Fibroblast of the conjunctiva (primary cell): ENCODE measurements around the gene SYPL1.
"Not testable (repeated sequence)": the region's sequence is repeated elsewhere in the genome, so short reads cannot be mapped to it uniquely, and the experiment has no call there.

Source experiments
- DNase-seq: peaks from one replicate; pipeline ENCODE4 v3.0.0-alpha.2; 2010; ENCODE audit warnings: low read depth

Gene SYPL1

DNA sequence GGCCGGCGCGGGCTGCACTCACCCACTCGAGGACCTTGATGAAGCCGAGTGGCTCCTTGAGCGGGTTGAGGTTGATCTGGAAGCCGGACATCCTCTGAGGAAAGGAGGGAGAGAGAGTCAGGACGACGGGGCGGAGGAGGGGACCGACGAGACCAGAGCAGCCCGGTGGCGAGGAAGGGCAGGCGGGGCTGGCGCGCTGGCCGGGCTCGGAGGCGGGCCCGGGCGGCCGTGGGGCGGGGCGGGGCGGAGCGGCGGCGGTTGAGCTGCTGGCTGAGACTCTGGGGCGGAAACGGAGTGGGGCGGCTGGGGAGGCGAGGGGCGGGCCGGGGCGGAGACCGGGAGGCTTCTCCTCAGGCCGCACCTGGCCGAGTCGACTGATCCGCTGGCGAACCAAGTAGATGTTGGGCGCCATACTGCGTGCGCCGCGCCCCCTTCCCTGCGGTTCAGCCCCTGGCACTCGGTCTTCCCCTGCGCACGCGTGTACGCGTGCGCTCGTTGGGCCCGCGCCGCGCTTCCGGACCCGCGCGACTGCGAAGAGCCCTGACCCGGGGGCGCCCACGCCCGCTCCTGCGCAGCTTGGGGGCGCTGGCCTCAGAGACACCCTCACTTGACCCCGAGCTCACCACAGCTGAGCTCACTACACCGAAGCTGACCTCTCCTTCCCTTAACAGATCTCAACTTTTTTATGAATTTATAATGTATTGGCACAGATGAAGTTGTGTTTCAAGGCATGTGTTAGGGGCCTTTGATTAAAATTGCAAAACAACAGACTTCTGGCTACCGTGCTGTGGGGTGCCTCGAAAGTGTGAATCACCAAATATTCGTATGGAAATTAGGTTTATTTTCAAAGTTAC, at the start of gene SYPL1:
Gene SYPL1, minus strand, starts transcription at position 195 of the 854 bp plus-strand sequence. Its CDS starts 104 bp downstream, at position 91.
- peak; percentile 86 for DNase-seq

DNA sequence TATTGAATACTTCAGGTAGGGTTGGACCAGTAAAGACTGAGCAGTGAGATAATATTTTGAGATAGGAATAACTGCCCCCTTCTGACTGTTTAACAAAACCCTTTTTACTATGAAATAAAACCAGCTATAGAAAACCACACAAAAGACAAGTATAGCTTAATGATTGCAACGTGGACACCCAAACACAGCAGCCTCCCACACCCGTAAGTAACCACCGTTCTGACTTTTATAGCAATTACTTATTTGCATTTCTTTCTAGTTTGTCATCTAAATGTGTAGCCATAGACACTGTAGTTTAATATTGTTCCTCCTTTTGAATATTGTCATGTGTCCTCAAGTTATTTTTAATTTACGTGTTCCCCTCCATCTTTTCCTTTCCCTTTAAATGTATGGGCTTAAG, 42.9 kb upstream of the SYPL1 start:
- DNase-seq: no peak

DNA sequence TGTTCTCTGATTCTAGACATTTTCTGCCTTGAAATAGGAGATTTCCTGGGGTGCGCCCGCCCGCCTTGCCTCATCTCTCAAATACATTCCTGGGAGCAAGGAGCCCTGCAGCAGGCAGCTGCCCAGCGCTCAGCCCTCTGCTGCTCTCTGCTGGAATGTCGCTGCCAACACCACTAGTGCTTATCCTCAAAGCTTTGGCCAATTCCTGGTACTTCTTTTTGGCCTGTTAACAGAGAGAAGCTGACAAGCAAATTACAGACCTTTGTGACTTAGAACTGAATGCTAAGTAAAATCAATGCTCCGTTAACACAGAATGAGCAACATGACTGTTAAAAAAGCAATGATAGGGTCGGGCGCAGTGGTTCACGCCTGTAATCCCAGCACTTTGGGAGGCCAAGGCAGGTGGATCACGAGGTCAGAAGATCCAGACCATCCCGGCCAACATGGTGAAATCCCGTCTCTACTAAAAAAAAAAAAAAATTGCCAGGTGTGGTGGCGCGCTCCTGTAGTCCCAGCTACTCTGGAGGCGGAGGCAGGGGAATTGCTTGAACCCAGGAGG, 41.9 kb upstream of the SYPL1 start:
- DNase-seq: peak; percentile 76

DNA sequence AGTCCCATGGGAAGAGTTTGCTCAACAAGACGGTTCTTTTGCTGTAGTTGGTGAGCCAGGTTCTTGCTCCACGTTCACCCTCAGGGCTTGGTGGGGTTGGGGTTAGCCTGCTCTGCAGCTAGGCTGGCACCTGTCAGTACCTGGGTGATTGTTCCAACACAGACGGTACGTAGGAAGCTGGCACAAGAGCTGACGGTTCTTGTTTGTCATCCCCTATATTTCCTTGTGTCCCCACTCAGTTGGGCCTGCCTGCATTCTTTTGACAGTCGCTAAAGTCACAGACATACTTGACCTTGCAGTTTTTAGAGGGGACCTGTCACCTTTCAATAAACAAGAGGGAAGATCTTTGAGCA, 40.2 kb upstream of the SYPL1 start:
- DNase-seq: no peak

DNA sequence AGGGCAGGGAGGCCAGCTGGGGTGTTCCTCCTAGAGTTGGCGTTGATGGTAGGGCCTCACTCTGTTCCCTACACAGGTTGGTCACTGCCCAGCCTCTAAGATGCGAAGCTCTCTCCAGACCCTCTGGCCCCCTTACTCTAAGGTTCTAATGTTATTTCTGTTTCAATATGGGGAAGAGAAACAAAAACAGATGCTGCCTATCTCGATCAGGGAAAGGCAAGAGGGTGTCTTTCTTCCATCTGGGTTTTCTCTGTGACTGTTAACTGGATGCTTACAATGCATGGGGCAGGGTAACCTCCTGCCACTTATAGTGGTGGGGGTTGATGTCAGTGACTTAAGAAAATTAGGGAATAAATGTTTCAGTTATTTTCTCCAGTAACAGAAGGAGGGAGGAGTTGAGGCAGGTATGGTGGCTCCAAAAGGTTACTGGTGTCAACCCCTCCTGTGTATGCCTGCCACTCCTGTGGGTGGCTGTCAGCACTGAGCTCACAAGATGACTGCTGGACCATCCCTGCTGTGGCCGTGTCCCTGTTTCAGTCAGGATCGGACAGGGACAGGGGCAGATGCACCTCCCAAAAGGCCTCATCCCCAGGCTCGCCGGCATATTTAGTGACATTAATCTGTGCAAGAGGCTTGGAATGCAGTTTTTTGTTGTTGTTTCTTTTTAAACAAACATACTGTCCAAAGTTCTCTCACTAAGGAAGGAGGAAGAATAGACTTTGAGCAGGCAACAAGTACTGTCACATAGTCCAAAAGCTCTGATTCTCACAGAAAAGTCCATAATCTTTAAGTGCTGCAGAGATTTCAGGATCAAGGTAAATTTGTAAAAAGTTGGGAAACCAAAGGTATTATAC, 39.6 kb upstream of the SYPL1 start:
- no peak for DNase-seq

DNA sequence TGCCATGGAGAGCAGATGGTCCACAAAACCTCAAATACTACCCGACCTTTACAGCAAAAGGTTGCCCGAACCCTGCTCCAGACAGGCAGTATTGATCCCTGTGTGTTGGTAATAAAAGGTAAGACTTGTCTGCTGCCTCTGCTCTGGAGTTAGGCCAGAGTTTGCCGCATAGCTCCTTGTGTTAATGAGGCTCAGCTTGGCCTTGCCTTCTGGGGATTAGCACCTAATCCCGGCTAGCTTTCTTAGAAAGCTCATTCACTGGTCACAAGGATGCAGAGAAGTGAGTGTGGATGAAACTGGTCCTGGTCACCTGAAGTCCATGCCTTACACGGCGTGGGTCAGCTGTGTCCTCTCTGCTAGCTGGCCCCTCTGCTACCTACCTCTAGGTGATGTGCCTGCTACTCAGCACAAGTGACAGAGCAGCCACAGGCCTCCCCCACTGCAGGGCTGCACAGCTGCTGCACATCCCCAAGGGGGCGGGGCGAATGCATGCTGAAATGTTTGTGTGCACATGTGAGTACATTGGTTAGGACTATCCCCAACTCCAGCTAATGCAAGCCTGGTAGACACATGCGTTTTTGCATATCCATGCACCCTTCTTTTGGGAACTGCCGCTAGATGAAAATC, 31.7 kb upstream of the SYPL1 start:
- no peak for DNase-seq

DNA sequence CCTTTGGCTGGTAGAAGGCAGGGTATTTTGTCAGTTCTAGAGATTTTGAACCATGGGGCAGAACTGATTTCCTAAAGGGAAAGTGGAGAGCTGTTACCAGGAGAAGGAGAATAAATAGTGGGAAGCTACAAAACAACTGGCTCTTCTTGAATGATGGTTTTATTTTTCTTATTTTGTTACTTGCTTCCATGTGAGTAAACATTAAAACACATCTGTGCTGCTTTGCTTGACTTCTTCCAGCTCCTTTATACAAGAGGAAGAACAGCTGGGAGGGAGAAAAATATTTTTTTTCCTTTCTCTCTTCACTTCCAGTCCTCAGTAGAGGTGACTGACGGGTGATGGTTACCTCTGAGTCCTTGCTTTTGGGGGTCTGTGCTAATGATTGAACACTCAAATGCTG, 30.0 kb upstream of the SYPL1 start:
- no peak for DNase-seq

DNA sequence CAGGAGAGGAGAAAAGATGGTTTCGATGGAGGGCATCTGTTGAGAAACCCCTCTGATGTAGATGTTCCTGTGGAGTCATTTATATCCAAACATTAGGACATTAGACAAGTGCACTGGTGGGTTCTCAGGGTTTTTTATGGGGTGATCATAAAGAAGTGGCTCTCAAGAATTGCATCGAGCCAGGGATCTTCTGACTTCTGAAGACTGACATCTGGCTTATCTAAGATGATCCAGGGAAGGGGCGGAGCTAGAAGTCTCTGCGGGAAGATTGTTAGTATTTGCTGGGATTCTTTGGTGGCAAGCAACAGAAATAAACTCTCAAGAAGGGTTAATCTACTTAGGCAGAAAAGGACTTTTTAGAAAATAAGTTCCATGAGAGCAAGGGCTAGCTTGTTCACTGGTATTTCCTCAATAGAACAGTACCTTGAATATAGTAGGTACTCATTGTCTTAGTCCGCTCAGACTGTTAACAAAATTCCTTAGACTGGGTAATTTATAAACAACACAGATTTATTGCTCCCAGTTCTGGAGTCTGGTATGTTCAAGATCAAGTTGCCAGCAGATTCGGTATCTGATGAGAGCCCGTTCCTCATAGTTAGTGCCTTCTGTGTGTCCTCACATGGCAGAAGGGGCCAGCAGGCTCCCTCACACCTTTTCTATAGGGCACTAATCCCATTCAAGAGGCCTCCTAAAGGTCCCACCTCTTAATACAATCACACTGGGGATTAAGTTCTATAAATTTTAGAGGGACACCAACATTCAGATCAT, 28.5 kb upstream of the SYPL1 start:
- no peak for DNase-seq

DNA sequence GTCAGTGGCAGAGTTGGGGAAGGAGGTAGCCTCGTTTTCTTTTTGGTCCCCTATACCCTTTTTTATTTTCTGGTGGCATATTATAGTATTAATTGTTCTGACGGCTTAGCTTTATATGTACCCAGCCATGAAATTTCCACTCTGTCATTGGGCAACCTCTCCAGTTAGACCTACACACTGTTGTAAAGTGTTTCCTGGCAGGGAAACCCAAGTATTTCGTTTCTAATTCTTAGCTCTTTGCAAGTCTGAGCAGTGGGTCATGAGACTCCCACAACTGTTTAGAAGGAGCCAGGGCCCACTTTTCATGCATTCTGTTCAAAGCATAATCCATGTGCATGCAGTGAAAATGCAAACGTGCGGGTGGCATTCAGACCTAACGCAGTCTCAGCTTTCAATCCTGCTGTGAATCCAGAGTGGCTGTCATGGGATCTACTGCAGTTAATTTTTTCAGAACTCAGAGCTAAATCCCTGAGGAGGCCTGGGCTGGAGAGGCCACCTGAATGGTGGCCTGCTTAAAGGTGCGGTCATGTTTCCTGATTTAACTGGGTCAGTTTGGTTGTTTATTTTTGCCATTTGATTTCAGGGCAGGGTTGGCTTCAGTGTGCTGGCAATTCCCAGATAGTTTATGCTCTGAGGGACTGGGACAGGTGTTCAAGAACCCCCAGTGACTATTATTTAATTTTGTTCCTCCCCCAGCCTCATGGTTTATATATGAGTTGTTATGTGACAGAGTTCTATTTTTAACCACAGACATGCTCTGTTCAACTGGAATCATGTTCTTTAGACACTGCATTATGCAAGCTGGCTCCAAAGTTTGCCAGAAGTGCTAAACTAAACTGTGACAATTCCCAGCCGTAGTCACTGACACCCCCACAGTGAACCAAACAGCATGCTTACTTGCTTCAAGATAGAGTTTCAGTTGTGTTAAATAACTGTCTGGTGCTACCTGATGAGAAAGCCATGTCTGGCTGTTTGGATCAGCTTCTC, 27.4 kb upstream of the SYPL1 start:
- no peak for DNase-seq

DNA sequence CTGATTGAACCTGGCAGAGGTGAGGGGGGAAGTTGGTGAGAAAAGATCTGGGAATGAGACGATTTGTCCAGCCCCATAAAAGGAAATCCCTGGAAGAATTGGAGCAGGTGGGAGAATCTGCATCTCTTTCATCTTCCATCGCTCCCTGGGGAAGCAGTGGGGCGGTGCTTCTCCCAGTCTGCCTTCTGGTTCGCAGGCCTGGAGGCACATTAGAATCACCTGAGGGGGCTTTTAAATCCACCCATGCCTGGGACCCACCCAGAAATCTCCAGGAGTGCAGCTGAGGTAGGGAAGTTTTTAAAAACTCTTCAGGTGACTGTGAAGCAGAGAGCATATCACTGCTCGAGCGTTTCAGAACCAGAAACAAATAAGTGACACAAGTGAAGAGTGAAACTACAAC, 26.7 kb upstream of the SYPL1 start:
- DNase-seq: no peak

DNA sequence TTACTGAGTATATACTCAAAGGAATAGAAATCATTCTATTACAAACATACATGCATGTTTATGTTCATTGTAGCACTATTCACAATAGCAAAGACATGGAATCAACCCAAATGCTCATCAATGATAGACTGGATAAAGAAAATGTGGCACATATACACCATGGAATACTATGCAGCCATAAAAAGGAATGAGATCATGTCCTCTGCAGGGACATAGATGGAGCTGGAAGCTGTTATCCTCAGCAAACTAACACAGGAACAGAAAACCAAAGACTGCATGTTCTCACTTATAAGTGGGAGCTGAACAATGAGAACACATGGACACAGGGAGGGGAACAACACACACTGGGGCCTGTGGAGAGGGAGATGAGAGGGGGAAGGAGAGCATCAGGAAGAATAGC, 26.1 kb upstream of the SYPL1 start:
- not testable (repeated sequence) for DNase-seq

DNA sequence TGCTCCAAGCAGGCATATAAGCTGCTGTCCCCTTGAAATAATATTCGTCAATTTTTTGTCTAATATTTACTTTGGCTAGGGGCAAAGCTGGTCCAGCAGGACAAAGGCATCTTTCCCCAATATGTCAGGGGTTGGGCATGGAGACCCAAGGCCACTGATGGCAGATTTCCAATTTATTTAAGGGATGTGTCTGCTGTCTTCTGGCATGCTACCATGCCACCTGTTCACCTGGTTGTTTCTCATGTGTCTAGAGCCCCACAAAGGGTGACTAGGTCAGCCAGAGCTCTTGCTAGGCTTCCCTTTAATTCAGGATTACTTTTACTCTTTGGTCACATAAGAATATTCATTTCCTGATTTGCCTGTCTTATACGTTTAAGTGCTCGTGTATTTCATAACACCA, 22.1 kb upstream of the SYPL1 start:
- no peak for DNase-seq

DNA sequence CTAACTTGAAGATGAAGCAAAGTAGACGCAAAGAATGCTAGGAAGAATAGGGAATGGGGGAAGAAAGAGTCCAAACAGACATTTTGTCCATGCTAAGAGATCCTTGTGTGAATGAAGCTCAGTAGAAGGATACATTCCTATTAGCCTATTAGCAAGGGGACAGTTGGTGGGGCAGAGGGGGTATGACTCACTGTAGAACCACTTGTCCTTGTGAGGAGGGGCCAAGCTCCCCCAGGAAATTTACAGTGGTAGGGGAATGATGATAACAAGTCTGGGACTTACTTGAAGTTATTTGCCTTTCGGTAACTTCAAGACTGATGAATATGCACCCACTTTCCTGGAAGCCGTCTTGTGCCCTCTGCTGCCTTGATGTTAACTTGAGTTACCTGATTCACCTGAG, 17.2 kb upstream of the SYPL1 start:
- no peak for DNase-seq

DNA sequence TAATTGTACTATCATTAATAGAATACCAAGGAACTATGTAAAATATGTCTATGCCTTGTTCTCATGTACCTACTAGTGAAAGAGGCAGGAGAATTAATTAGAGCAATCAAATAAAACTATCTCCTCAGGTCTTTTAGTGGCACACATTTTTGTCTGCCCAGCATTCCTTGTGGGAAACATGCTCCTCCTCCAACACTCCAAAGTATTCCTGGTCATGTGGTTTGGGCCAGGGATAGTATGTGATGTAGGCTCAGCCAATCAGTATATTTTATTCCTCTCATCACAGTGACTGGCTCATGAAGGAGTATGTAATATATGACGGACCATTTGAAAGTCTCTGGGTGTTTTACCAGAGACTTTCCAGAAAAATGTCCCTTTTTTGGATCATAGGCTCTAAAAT, 16.7 kb upstream of the SYPL1 start:
- no peak for DNase-seq

DNA sequence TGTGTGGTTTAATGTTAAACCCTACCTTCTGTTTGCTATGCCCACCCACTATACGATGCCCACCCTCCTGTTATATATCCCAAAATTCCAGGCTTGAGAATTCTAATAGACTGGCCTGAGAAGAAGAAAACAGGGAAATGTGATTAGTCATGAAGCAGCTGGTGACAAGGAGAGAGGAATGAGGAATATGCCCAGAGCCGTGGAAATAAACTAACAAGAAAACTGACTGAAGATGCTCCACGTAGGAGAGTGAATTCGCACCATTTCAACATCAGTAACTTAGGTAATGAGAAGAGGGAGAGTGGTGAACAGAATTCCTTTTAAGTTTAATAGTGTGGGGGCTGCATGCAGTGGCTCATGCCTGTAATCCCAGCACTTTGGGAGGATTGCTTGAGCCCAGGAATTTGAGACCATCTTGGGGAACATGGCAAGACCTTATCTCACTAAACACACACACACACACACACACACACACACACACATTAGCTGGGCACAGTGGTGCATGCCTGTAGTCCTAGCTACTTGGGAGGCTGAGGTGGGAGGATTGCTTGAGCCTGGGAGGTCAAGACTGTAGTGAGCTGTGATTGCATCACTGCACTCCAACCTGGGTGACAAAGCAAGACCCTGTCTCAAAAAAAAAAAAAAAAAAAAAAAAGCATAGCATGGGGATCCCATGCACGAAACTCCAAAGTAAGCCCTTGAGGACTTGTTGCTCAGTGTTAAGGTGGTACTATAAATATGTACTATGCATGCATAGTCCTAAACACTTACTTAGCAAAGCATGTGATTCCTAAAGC, 16.1 kb upstream of the SYPL1 start:
- DNase-seq: no peak

DNA sequence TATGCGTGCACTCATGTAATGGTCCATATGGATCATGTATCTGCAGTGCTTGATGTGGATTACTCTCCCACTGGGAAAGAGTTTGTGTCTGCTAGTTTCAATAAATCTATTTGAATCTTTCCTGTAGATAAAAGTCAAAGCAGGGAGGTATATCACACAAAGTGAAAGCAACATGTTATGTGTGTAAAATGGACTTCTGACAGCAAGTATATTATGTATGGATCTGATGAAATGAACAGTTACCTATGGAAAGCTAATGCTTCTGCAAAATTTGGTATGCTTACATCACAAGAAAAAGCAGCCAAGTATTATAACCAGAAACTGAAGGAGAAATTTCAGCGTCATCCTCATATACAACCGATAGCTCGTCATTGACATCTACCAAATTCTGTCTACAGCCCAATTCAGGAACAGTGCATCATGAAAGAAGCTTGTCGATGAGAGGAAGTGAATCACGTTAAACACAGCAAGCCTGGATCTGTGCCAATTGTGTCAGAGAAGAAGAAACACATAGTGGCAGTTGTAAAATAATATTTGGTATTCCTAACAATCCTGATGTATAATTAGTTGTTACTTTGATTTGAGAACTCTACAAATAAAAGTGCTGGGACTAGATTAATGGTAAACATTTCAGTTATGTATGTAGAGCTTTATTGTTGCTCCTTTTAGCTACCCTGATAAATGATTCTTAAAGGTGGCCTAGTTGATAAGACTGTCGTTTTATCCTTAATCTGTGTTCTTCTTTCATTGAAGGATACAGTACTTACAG, 14.2 kb upstream of the SYPL1 start:
- DNase-seq: peak; percentile 16

DNA sequence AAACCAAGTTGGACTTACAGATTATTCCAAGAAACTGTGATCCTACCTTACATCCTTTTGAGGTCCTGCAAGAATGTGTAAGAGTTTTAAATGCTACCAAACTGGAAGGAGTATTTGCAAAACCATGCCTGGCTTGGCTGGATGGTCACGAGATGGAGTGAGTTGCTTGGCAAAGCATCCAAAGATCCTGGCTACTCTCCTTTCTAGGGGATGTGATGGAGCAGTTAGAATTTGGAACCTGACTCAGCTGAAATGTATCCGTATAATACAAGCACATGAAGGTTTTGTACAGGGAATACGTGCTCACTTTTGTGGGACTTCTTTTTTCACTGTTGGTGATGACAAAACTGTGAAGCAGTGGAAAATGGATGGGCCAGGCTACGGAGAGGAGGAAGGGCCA, 13.3 kb upstream of the SYPL1 start:
- DNase-seq: no peak

DNA sequence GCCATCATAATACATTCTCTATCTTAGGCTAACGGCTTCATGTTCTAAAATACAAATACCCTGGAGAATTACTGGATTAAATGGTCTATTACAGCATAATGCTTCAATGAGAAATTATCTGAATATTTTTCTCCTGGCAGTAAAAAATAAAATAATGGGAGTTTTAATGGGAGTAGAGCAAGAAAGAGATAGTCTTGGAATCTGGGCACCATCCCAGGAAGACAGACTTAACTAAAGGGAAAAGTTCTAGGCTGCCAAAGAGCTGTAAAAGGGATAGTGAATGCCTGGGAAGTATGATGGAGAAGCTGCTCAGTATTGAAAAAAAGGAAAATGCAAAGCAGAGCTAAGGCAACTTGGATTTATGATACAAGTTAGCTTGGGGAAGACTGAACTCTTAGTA, 12.1 kb upstream of the SYPL1 start:
- DNase-seq: no peak

DNA sequence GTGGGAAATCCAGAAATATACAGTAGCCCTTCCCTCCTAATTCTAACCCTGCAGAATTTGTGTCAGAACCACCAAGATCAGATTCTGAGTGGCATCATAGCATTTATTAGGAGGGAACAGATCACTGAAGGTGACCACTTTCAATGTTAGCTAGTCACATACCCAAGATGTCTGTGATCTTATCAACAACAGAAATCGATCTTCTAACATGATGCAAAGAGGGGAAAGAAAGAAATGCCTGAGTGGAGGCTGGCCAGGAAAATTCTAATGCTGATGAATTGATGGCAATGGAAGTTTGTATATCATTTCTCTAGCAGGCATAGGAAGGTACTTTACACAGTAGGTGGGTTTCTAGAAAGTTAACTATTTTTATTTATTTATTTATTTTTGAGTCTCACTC, 10.6 kb upstream of the SYPL1 start:
- DNase-seq: no peak
